ENCODE measurements around the gene LEF1.

The LEF1 gene

DNA sequence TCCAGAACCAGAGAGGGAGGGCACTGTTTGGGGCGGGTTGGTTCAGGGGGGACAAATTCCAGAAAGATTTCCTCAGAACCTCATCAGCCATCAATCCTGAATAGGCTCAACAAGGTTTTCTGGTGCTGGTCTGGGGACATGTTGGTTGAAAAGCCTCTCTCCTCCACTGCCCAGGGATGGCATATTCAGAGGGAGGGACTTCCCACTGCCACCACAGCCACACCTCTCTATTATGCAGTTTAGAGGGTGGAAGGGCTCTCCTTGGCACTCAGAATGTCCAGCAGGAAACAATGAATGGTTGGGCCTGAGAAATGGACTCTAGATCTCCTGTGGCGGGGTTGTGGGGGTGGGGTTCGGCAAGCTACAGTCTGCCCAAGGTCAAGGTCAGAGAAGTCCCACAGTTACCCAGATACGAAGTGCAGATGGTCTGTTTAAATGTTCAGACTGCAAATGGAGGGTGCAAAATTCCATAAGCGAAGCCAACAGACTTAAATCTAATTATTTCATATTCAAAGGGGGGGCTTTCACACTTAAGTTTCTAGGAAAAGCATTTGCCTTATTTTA is 70.7 kb downstream of the LEF1 start:
- TF ChIP-seq, protein P1, sequence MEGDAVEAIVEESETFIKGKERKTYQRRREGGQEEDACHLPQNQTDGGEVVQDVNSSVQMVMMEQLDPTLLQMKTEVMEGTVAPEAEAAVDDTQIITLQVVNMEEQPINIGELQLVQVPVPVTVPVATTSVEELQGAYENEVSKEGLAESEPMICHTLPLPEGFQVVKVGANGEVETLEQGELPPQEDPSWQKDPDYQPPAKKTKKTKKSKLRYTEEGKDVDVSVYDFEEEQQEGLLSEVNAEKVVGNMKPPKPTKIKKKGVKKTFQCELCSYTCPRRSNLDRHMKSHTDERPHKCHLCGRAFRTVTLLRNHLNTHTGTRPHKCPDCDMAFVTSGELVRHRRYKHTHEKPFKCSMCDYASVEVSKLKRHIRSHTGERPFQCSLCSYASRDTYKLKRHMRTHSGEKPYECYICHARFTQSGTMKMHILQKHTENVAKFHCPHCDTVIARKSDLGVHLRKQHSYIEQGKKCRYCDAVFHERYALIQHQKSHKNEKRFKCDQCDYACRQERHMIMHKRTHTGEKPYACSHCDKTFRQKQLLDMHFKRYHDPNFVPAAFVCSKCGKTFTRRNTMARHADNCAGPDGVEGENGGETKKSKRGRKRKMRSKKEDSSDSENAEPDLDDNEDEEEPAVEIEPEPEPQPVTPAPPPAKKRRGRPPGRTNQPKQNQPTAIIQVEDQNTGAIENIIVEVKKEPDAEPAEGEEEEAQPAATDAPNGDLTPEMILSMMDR (conservative IDR thresholded peaks at IDR 0.05; ENCODE audit: low read depth, low read length), result no peak
- DNase-seq (ENCODE audit: low read depth), result no peak

DNA sequence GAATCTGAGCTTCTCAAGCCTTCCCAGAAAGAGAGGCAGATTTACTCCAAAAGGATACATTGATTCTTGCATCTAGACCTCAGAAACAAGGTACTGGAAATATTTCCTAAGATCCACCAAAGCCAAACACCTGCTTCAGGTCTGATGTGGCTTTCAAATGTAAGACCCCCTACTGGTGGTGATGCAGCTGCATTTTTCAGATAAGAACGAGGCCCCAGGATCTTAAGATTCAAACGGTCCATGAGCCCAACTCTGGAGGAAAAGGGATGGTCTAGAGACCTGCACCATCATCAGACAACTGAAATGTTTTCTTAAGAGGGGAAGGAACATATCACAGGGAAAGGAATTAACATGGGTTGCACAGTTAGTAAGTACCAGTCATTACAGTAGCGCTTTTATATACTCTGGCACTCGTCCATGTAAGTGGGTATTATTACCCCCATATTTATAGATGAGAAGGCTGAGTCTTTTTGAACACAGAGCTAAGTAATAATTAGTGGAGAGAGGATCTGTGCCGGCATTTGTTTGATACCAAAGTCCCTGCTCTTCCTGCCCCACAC is 73.7 kb downstream of the LEF1 start:
- no peak for DNase-seq (ENCODE audit: low read depth)
- H3K4me3 ChIP-seq (ENCODE audit: low read depth, low read length), result no peak overlapping the region
- TF ChIP-seq, protein P1 (conservative IDR thresholded peaks at IDR 0.05; ENCODE audit: low read depth, low read length), result no peak

More for the DNA sequence above, 70.7 kb downstream of the LEF1 start:
- no peak overlapping the region for H3K4me3 ChIP-seq (ENCODE audit: low read depth, low read length)

DNA sequence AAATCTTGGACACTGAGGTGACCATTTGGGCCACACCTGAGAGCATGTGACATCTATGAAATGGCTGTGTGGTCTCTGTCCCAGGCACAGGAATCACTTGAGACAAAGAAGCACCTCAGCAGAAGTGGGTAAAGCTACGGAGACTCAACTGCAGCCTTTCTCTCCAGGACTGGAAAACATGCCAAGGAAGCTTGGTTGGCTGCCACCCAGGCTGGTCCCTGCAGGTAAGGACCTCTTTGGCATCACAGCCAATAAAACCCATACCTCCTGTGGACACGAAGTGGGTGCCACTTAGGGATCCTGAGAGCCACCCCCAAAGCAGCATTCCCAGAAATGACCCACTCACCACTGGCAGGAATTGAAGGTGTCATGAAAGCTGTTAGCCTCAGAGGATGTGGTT is 74.6 kb downstream of the LEF1 start:
- H3K4me3 ChIP-seq (ENCODE audit: low read depth, low read length), result no peak overlapping the region
- DNase-seq (ENCODE audit: low read depth), result no peak
- TF ChIP-seq, protein P1 (conservative IDR thresholded peaks at IDR 0.05; ENCODE audit: low read depth, low read length), result no peak

DNA sequence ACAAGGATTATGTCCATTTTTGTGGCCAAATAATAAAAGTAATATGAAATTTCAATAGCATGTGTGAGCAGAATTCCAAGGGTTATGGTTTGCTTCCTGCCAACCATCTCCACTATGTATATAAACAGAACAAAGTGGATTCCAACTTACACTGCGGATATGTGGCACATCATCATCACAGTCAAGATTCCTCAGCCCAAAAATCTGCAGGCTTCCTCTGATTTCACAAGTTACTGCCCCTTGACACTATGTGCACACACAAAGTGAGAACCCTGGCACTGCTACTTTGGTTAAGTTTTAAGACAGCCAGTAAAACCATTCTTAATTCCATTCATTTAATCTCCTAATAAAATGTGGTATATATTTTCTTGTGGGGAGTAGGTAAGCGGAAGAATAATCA is 76.4 kb downstream of the LEF1 start:
- TF ChIP-seq, protein P1 (conservative IDR thresholded peaks at IDR 0.05; ENCODE audit: low read depth, low read length), result no peak
- DNase-seq (ENCODE audit: low read depth), result no peak

DNA sequence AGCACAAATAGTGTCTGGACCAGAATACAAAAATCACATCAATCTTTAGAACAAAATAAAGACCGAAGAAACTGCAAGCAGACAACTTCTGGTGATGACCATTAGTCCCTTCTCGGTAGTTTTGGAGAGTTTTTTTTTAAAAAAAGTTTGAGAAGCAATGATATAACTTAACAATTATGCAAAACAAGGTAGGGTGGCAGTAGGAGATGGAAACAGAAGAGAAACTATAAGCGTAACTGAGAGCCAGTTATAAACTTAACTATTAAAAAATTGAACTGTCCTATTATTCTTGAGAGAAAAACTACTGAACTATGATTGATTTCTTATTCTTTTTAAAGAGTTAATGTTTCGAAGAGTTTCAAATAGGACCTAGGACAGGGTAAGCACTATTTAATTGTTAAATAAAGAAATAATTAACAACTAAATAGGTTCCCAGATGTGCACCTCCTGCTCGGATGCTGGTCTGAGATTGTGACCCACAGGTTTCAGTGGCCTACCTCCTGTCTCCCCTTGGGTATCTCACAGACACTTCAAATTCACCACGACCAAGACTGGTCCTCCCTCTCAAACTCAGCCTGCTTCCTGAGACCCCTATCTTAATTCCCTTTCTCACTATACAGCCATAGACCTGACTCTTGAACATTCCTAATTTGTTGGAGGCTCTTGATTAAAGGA is 81.3 kb downstream of the LEF1 start:
- TF ChIP-seq, protein P1 (conservative IDR thresholded peaks at IDR 0.05; ENCODE audit: low read depth, low read length), result no peak
- no peak for DNase-seq (ENCODE audit: low read depth)
- no peak overlapping the region for H3K4me3 ChIP-seq (ENCODE audit: low read depth, low read length)

More for the DNA sequence above, 76.4 kb downstream of the LEF1 start:
- H3K4me3 ChIP-seq (ENCODE audit: low read depth, low read length), result no peak overlapping the region

DNA sequence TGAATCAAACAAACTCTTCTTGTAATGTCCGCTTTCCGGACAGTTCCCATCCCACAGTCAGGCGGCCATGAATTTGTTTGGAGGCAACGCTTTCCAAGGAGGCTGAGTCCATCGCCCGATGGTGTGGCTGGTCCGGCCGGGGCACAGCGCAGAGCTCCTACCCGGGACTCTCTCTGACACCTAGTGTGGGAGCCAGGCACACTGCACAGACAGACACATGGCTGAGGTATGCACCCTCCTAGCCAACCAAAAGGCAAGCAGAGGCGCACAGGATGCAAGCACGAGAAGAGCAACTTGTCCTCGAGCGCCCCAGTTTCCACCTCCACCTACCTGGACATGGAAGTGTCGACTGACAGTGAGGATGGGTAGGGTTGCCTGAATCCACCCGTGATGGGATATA is 87.5 kb downstream of the LEF1 start:
- no peak for DNase-seq (ENCODE audit: low read depth)
- H3K4me3 ChIP-seq (ENCODE audit: low read depth, low read length), result no peak overlapping the region
- TF ChIP-seq, protein P1 (conservative IDR thresholded peaks at IDR 0.05; ENCODE audit: low read depth, low read length), result no peak
